Activated T-helper 2 cell treated with anti-CD3 and anti-CD28 coated beads, Interferon-gamma antibody, Interleukin-2, Interleukin-4, amounts not matched to agents 10 μg/mL and 5 μg/mL and 100 μg/mL, durations not matched to agents 14 hours and 24 hours and 36 hours (primary cell): ENCODE measurements around the gene SLC2A9. TPM values are rescaled to one million over a fixed set of nuclear protein-coding genes. Genes with fewer than 3 reads are reported as not detected.
"Not testable (repeated sequence)": the region's sequence is repeated elsewhere in the genome, so short reads cannot be mapped to it uniquely, and the experiment has no call there.

Experiments used
- DNase-seq: peaks from one replicate; pipeline ENCODE4 v3.0.0; 2021; ENCODE audit warnings: low spot score
- H3K27ac Mint-ChIP-seq: one replicate; pipeline ENCODE4 v1.8.0; 2021; ENCODE audit warnings: mixed read lengths
- H3K27me3 Mint-ChIP-seq: one replicate; pipeline ENCODE4 v1.8.0; 2021; ENCODE audit warnings: low read depth, mixed read lengths
- H3K36me3 Mint-ChIP-seq: one replicate; pipeline ENCODE4 v1.8.0; 2021; ENCODE audit warnings: low read depth, mixed read lengths
- H3K4me1 Mint-ChIP-seq: one replicate; pipeline ENCODE4 v1.8.0; 2021; ENCODE audit warnings: low read depth, mixed read lengths
- H3K4me3 Mint-ChIP-seq: one replicate; pipeline ENCODE4 v1.8.0; 2021; ENCODE audit warnings: low read depth, mild to moderate bottlenecking, moderate library complexity, mixed read lengths
- H3K9me3 Mint-ChIP-seq: one replicate; pipeline ENCODE4 v1.8.0; 2021; ENCODE audit warnings: mixed read lengths
- intact Hi-C: fragments of 100-400 bp; cut with micrococcal nuclease; formaldehyde crosslinking; loops from one replicate; pipeline ENCODE4 v1.15.1; 2023
- total RNA-seq: library from RNA; stranded (reverse); gene quantifications from 2 replicates; pipeline ENCODE4 v1.2.3, GENCODE V29; 2022

Gene SLC2A9
- total RNA-seq, 1 donor from 2014 or later: 1.3 TPM

GRCh38 chr4:9916937-9917336 lies 104.4 kb downstream of the SLC2A9 start:
- H3K4me1 Mint-ChIP-seq: no peaks in the 10 kb centered on the region
- no peaks in the 10 kb centered on the region for H3K9me3 Mint-ChIP-seq
- no peak for DNase-seq
- H3K4me3 Mint-ChIP-seq: no peak overlapping the region
- H3K27ac Mint-ChIP-seq: no peak overlapping the region
- no peaks in the 10 kb centered on the region for H3K36me3 Mint-ChIP-seq
- intact Hi-C loops: no loop called here
- H3K27me3 Mint-ChIP-seq: no peaks in the 10 kb centered on the region

- no peaks in the 10 kb centered on the region for H3K9me3 Mint-ChIP-seq
These were observed 105.0 kb downstream of the SLC2A9 start for GRCh38 chr4:9916346-9916745.

GRCh38 chr4:9913846-9914245 lies 107.5 kb downstream of the SLC2A9 start:
- intact Hi-C loops: no loop called here
- no peaks in the 10 kb centered on the region for H3K36me3 Mint-ChIP-seq
- H3K27ac Mint-ChIP-seq: no peak overlapping the region
- no peaks in the 10 kb centered on the region for H3K9me3 Mint-ChIP-seq
- H3K4me1 Mint-ChIP-seq: no peaks in the 10 kb centered on the region
- no peaks in the 10 kb centered on the region for H3K27me3 Mint-ChIP-seq
- DNase-seq: no peak
- H3K4me3 Mint-ChIP-seq: no peak overlapping the region

More at GRCh38 chr4:9916346-9916745, 105.0 kb downstream of the SLC2A9 start:
- Mint-ChIP-seq H3K27ac (no peak overlapping the region), H3K4me3 (no peak overlapping the region), H3K4me1 (no peaks in the 10 kb centered on the region), H3K36me3 (no peaks in the 10 kb centered on the region), H3K27me3 (no peaks in the 10 kb centered on the region)
- DNase-seq: no peak
- intact Hi-C loops: no loop called here

GRCh38 chr4:9906996-9907395 lies 114.3 kb downstream of the SLC2A9 start:
- intact Hi-C loops: loop anchor here (10.0 kb wide), 1 partner anchor 98 kb away; no protein-coding TSS in a partner anchor
- Mint-ChIP-seq H3K27ac (no peak overlapping the region), H3K9me3 (no peaks in the 10 kb centered on the region), H3K4me1 (peaks cover 11% of the 10 kb centered on the region), H3K4me3 (no peak overlapping the region), H3K36me3 (no peaks in the 10 kb centered on the region), H3K27me3 (peaks cover 2% of the 10 kb centered on the region)
- no peak for DNase-seq

DNA sequence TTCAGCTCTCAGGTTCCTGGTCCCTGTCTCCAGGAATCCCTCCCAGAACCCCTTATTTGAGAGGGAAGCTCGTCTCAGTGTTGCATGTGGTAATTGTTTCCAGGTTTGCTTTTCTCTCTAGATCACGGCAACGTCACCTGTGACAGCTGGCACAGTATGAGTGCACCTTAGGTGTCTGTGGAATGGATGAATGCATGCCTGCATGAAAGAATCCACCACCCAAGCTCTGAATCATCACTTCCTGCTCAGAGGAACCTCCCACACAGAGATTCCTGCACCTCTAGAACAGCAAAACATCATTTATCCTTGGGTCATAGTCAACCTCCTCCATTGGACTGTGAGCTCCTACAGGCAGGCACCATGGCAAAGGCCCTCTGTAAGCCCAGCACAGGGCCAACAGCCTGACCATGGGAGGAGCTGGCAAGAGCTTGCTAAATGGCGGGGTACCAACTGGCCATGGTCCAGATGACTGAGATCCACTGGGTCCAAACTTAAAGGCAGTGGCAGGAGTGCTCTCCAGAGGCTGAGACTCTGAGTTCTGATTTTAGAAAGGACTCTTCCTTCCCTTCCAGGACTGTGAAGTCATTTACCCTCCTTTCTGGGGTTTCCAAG lies 116.2 kb downstream of the SLC2A9 start:
- no peaks in the 10 kb centered on the region for H3K36me3 Mint-ChIP-seq

GRCh38 chr4:9903317-9903716 lies 118.0 kb downstream of the SLC2A9 start:
- Mint-ChIP-seq H3K4me3 (no peak overlapping the region), H3K36me3 (no peaks in the 10 kb centered on the region), H3K4me1 (peaks cover 11% of the 10 kb centered on the region), H3K9me3 (no peaks in the 10 kb centered on the region), H3K27ac (no peak overlapping the region), H3K27me3 (peaks cover 2% of the 10 kb centered on the region)
- intact Hi-C loops: loop anchor here (10.0 kb wide), 1 partner anchor 101 kb away; no protein-coding TSS in a partner anchor
- no peak for DNase-seq

More for the DNA sequence above, 116.2 kb downstream of the SLC2A9 start:
- intact Hi-C loops: loop anchor here (10.0 kb wide), 1 partner anchor 100 kb away; no protein-coding TSS in a partner anchor
- no peak for DNase-seq
- Mint-ChIP-seq H3K4me1 (peaks cover 11% of the 10 kb centered on the region), H3K4me3 (no peak overlapping the region), H3K27ac (no peak overlapping the region), H3K9me3 (no peaks in the 10 kb centered on the region), H3K27me3 (peaks cover 2% of the 10 kb centered on the region)

- H3K9me3 Mint-ChIP-seq: no peaks in the 10 kb centered on the region
- H3K27me3 Mint-ChIP-seq: peaks cover 2% of the 10 kb centered on the region
- intact Hi-C loops: loop anchor here (10.0 kb wide), 1 partner anchor 104 kb away; no protein-coding TSS in a partner anchor
- H3K4me3 Mint-ChIP-seq: no peak overlapping the region
- DNase-seq: no peak
- no peaks in the 10 kb centered on the region for H3K36me3 Mint-ChIP-seq
- peaks cover 9% of the 10 kb centered on the region for H3K4me1 Mint-ChIP-seq
- H3K27ac Mint-ChIP-seq: no peak overlapping the region
These were observed 120.0 kb downstream of the SLC2A9 start for GRCh38 chr4:9901257-9901656.

DNA sequence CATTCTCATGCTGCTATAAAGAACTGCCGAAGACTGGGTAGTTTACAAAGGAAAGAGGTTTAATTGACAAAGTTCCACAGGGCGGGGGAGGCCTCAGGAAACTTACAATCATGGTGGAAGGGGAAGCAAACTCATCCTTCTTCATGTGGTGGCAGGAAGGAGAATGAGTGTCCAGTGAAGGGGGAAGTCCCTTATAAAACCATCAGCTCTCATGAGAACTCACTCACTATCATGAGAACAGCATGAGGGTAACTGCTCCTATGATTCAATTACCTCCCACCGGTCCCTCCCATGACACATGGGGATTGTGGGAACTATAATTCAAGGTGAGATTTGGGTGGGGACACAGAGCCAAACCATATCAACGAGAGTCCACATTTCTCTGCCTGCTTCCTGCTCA lies 120.7 kb downstream of the SLC2A9 start:
- H3K27me3 Mint-ChIP-seq: not testable (repeated sequence)

GRCh38 chr4:9899306-9900055 lies 121.8 kb downstream of the SLC2A9 start:
- intact Hi-C loops: loop anchor here (10.0 kb wide), 2 partner anchors 105 to 135 kb away; no protein-coding TSS in a partner anchor
- H3K9me3 Mint-ChIP-seq: no peaks in the 10 kb centered on the region
- H3K27ac Mint-ChIP-seq: no peak overlapping the region
- no peak for DNase-seq
- peaks cover 3% of the 10 kb centered on the region for H3K4me1 Mint-ChIP-seq
- peaks cover 5% of the 10 kb centered on the region for H3K27me3 Mint-ChIP-seq
- no peak overlapping the region for H3K4me3 Mint-ChIP-seq
- H3K36me3 Mint-ChIP-seq: no peaks in the 10 kb centered on the region

More for the DNA sequence above, 120.7 kb downstream of the SLC2A9 start:
- not testable (repeated sequence) for H3K4me3 Mint-ChIP-seq, H3K27ac Mint-ChIP-seq, H3K4me1 Mint-ChIP-seq, DNase-seq, H3K9me3 Mint-ChIP-seq, H3K36me3 Mint-ChIP-seq
- intact Hi-C loops: loop anchor here (10.0 kb wide), 1 partner anchor 104 kb away; no protein-coding TSS in a partner anchor

DNA sequence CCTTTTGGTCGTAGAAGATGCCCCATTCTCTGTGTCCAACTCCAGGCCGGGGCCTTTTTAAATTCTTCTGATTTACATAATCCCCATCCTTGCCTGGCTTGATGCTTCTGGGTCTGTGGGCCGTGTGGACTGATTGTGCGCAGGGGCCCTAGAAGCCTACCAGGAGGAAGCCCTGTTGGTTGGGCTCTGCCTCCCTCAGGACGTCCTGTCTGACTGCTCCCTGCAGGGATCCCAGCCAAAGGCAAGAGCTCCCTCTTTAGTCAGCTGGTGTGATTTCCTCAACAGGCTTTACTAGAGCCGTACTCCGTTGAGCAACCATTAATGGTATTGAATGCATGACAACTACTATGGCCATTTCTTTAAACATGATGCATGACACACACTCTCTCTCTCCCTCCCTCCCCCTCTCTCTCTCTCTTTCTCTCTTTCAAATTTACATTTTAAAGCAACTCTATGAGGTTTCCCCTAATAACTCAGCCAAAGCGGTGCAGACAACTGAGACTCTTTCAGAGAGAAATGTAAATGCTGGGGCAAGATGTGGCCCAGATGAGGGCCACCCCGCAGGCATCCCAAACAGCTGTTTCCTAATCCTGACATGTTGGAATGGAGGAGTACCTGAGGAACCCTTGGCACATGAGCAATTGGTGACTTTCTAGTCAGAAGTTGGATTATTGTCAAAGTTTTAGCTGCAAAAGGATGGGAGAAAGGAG lies 122.5 kb downstream of the SLC2A9 start:
- DNase-seq: no peak
- no peak overlapping the region for H3K4me3 Mint-ChIP-seq

GRCh38 chr4:9895333-9895705 lies 126.0 kb downstream of the SLC2A9 start:
- no peak for DNase-seq
- intact Hi-C loops: loop anchor here (10.0 kb wide), 1 partner anchor 131 kb away; no protein-coding TSS in a partner anchor
- H3K27me3 Mint-ChIP-seq: peaks cover 7% of the 10 kb centered on the region
- H3K4me3 Mint-ChIP-seq: no peak overlapping the region
- H3K27ac Mint-ChIP-seq: no peak overlapping the region
- H3K36me3 Mint-ChIP-seq: no peaks in the 10 kb centered on the region
- no peaks in the 10 kb centered on the region for H3K4me1 Mint-ChIP-seq
- H3K9me3 Mint-ChIP-seq: no peaks in the 10 kb centered on the region

More for the DNA sequence above, 122.5 kb downstream of the SLC2A9 start:
- Mint-ChIP-seq H3K4me1 (peaks cover 3% of the 10 kb centered on the region), H3K27ac (no peak overlapping the region), H3K27me3 (peaks cover 7% of the 10 kb centered on the region), H3K9me3 (no peaks in the 10 kb centered on the region), H3K36me3 (no peaks in the 10 kb centered on the region)
- intact Hi-C loops: loop anchor here (10.0 kb wide), 1 partner anchor 134 kb away; no protein-coding TSS in a partner anchor

GRCh38 chr4:9894644-9895332 lies 126.5 kb downstream of the SLC2A9 start:
- H3K36me3 Mint-ChIP-seq: no peaks in the 10 kb centered on the region
- H3K4me1 Mint-ChIP-seq: no peaks in the 10 kb centered on the region
- H3K27me3 Mint-ChIP-seq: peaks cover 7% of the 10 kb centered on the region
- no peak for DNase-seq
- no peak overlapping the region for H3K27ac Mint-ChIP-seq
- no peaks in the 10 kb centered on the region for H3K9me3 Mint-ChIP-seq
- intact Hi-C loops: loop anchor here (10.0 kb wide), 1 partner anchor 130 kb away; no protein-coding TSS in a partner anchor
- no peak overlapping the region for H3K4me3 Mint-ChIP-seq
